PC-3 (cell line): ENCODE data around the gene ID4. TPM values are rescaled to one million over a fixed set of nuclear protein-coding genes. Genes with fewer than 3 reads are reported as not detected.

Source experiments
- ATAC-seq: fragments of 200-7000 bp; cut with Tn5 transposase; 2 replicates; pipeline ENCODE4 v1.9.1; 2020; ENCODE audit warnings: mild to moderate bottlenecking, moderate library complexity
- BruUV-seq: library from RNA; stranded (reverse); fragments of 400-500 nt; replicated peaks from 2 replicates; lab custom pipeline; 2021; lab: Mats Ljungman, UMichigan
- CTCF ChIA-PET: fragments of 300-600 bp; sonication (Branson Sonifier 250); formaldehyde crosslinking; loops from one replicate; lab custom pipeline; 2022; ENCODE audit warnings: antibody characterized with exemption; lab: Charles Lee
- POLR2A ChIA-PET: fragments of 300-600 bp; sonication (Branson Sonifier 250); formaldehyde crosslinking; loops from one replicate; lab custom pipeline; 2022; ENCODE audit warnings: antibody characterized with exemption; ENCODE audit not compliant: unreplicated experiment; lab: Charles Lee
- DNase-seq: peaks from one replicate; pipeline ENCODE4 v3.0.0-alpha.2; 2015
- H2AFZ ChIP-seq: fragments of 300-600 bp; sonication (generic); 2 replicates; pipeline ENCODE4 v1.6.0; 2016; ENCODE audit warnings: antibody characterized with exemption, low read length
- H3F3A ChIP-seq: fragments of 300-600 bp; sonication (generic); one replicate; pipeline ENCODE4 v1.6.0; 2017; ENCODE audit warnings: antibody characterized with exemption, low read length, control low read depth, mild to moderate bottlenecking; ENCODE audit not compliant: unreplicated experiment
- H3K27ac ChIP-seq: fragments of 300-600 bp; sonication (generic); 2 replicates; pipeline ENCODE4 v1.5.1; 2016; ENCODE audit warnings: mild to moderate bottlenecking, low read length
- H3K27me3 ChIP-seq: fragments of 300-600 bp; sonication (generic); 2 replicates; pipeline ENCODE4 v1.6.1; 2016; ENCODE audit warnings: low read length, mixed read lengths
- H3K36me3 ChIP-seq: fragments of 300-600 bp; sonication (generic); 2 replicates; pipeline ENCODE4 v1.6.1; 2016; ENCODE audit warnings: low read depth, mixed run types, low read length, mixed read lengths
- H3K4me1 ChIP-seq: fragments of 300-600 bp; sonication (generic); 2 replicates; pipeline ENCODE4 v1.5.1; 2016; ENCODE audit warnings: low read length; ENCODE audit not compliant: insufficient read depth
- H3K4me2 ChIP-seq: fragments of 300-600 bp; sonication (generic); 2 replicates; pipeline ENCODE4 v1.6.0; 2016; ENCODE audit warnings: low read length
- H3K4me3 ChIP-seq: fragments of 300-600 bp; sonication (generic); 2 replicates; pipeline ENCODE4 v1.5.1; 2016; ENCODE audit warnings: mild to moderate bottlenecking, low read length, mixed read lengths
- H3K79me2 ChIP-seq: fragments of 300-600 bp; sonication (generic); 2 replicates; pipeline ENCODE4 v1.6.1; 2017; ENCODE audit warnings: low read length, mixed read lengths
- H3K9ac ChIP-seq: fragments of 300-600 bp; sonication (generic); 2 replicates; pipeline ENCODE4 v1.6.0; 2016; ENCODE audit warnings: mild to moderate bottlenecking, low read length
- H3K9me2 ChIP-seq: fragments of 300-600 bp; sonication (generic); replicated peaks from 2 replicates; pipeline ENCODE4 v1.6.1; 2016; ENCODE audit warnings: mixed run types, low read length, mixed read lengths
- H3K9me3 ChIP-seq: fragments of 300-600 bp; sonication (generic); 2 replicates; pipeline ENCODE4 v1.6.1; 2016; ENCODE audit warnings: low read length, mixed read lengths
- H4K20me1 ChIP-seq: fragments of 300-600 bp; sonication (generic); 2 replicates; pipeline ENCODE4 v1.6.1; 2016; ENCODE audit warnings: low read length, mixed read lengths
- CTCF ChIP-seq: fragments of 300-600 bp; sonication (generic); conservative IDR thresholded peaks from 2 replicates; pipeline ENCODE4 v1.5.1; 2017; ENCODE audit warnings: antibody characterized with exemption, low read depth, mild to moderate bottlenecking, low read length
- EZH2 ChIP-seq: fragments of 300-600 bp; sonication (generic); IDR thresholded peaks from one replicate; pipeline ENCODE4 v1.6.1; 2017; ENCODE audit warnings: antibody characterized with exemption, mild to moderate bottlenecking, low read length; ENCODE audit not compliant: unreplicated experiment
- EZH2phosphoT487 ChIP-seq: fragments of 300-600 bp; sonication (generic); IDR thresholded peaks from 2 replicates; pipeline ENCODE4 v1.6.1; 2018; ENCODE audit warnings: mild to moderate bottlenecking, antibody characterized with exemption, low read length, borderline replicate concordance
- intact Hi-C: fragments of 100-400 bp; cut with micrococcal nuclease; formaldehyde crosslinking; loops from 2 replicates; pipeline ENCODE4 v1.9.0; 2023
- total RNA-seq: library from RNA; depleted of rRNA; stranded (reverse); fragments of >200 nt; gene quantifications from 2 replicates; pipeline ENCODE4 v1.2.3, GENCODE V29; 2014

ID4 gene
- total RNA-seq, 1 experiment from 2014 or later: 1.4 TPM

GRCh38 chr6:19845266-19846041 lies 8.3 kb downstream of the ID4 start:
- peak; percentile 59 for DNase-seq
- ChIA-PET CTCF (interaction anchor here (0.6 kb wide), 1 partner anchor 848 kb away, joined by 3 read pairs; no protein-coding TSS in a partner anchor), POLR2A (no interaction called here)
- Histone ChIP-seq H3K4me1 (no peaks in the 10 kb centered on the region; the same call in 1 of the 2 replicates), H3K27ac (peak overlapping the region; percentile 27; the same call in 1 of the 2 replicates), H4K20me1 (no peaks in the 10 kb centered on the region), H3K27me3 (no peaks in the 10 kb centered on the region), H3K79me2 (no peaks in the 10 kb centered on the region), H3K4me3 (no peak overlapping the region), H2AFZ (no peak overlapping the region), H3K9me2 (no peaks in the 10 kb centered on the region), H3K4me2 (no peak overlapping the region), H3F3A (no peaks in the 10 kb centered on the region), H3K36me3 (no peaks in the 10 kb centered on the region), H3K9ac (peak overlapping the region; percentile 19; the same call in 1 of the 2 replicates), H3K9me3 (no peaks in the 10 kb centered on the region)
- TF ChIP-seq EZH2 (no peak), EZH2phosphoT487 (no peak), CTCF (no peak)
- ATAC-seq: peak; percentile 59; the same call in 1 of the 2 replicates
- intact Hi-C loops: loop anchor here (10.0 kb wide), 1 partner anchor 291 kb away; no protein-coding TSS in a partner anchor
- no TSS peak for BruUV-seq

DNA sequence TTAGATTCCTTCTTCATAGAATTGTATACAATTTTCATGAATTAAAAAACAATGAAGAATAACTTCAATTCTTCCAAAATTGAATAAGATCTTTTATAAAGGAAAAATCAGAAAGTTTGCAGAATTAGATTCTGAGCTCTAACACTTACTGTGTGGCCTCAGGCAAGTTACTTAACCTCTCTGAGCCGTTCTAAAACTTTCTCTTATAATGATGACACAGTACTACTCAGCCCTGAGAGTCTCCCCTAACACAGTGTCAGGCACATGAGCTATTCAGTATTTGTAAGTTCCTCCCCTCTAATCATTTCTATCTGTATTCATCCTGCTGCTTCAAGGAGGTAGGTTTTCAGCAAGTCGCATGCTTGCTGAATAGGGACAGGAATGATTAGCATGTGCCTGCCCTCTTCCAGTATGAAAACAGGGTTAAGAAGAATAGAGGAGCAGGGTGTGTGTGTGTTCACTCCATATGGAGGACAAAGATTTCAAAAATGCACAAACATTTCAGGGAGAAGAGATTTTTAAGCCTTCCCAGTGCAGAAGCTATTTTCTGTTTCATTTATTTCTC lies 11.4 kb downstream of the ID4 start:
- CTCF ChIA-PET: no interaction called here
- Histone ChIP-seq H3K9me3 (no peaks in the 10 kb centered on the region), H3K9ac (no peak overlapping the region), H2AFZ (no peak overlapping the region), H3K4me1 (peaks cover 11% of the 10 kb centered on the region), H3K4me3 (no peak overlapping the region), H3K9me2 (no peaks in the 10 kb centered on the region), H3K36me3 (no peaks in the 10 kb centered on the region), H3F3A (no peaks in the 10 kb centered on the region), H3K79me2 (no peaks in the 10 kb centered on the region), H3K4me2 (no peak overlapping the region), H3K27ac (no peak overlapping the region), H3K27me3 (no peaks in the 10 kb centered on the region), H4K20me1 (no peaks in the 10 kb centered on the region)
- intact Hi-C loops: loop anchor here (10.0 kb wide), 1 partner anchor 294 kb away; no protein-coding TSS in a partner anchor
- no peak for DNase-seq
- ATAC-seq: no peak
- no TSS peak for BruUV-seq
- POLR2A ChIA-PET: no interaction called here
- TF ChIP-seq EZH2: no peak

DNA sequence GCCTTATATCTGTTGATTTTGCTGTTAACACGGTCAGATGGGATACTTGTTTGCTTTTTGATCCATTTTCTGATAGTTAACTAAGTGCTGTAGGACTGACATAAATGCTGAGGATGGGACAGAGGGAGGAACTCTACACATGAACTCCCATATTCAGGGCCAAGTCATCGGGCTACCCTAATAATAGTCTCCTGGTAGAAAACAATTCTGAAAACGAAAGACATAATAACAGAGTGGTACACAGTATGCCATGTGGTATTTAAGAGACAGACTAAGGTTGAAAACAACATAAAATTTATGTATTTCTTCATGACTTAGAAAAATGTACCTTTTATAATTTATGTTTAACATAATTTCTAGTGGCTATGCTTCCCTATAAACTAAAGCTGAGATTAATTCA lies 12.0 kb downstream of the ID4 start:
- no peaks in the 10 kb centered on the region for H4K20me1 ChIP-seq
- no peak for DNase-seq
- no peaks in the 10 kb centered on the region for H3K27me3 ChIP-seq
- no peak for TF ChIP-seq EZH2phosphoT487
- H3K79me2 ChIP-seq: no peaks in the 10 kb centered on the region
- no TSS peak for BruUV-seq
- no peak overlapping the region for H3K4me3 ChIP-seq
- H3K36me3 ChIP-seq: no peaks in the 10 kb centered on the region
- peaks cover 11% of the 10 kb centered on the region for H3K4me1 ChIP-seq
- CTCF ChIA-PET: no interaction called here
- POLR2A ChIA-PET: no interaction called here
- no peak overlapping the region for H2AFZ ChIP-seq
- no peaks in the 10 kb centered on the region for H3K9me3 ChIP-seq
- H3K27ac ChIP-seq: no peak overlapping the region
- no peaks in the 10 kb centered on the region for H3K9me2 ChIP-seq
- ATAC-seq: no peak
- no peaks in the 10 kb centered on the region for H3F3A ChIP-seq
- no peak overlapping the region for H3K4me2 ChIP-seq
- intact Hi-C loops: loop anchor here (10.0 kb wide), 1 partner anchor 294 kb away; no protein-coding TSS in a partner anchor
- H3K9ac ChIP-seq: no peak overlapping the region
